NCI-H524 (cell line): ENCODE measurements around the gene IPPK.
"Not testable (repeated sequence)": the region's sequence is repeated elsewhere in the genome, so short reads cannot be mapped to it uniquely, and the experiment has no call there.

ENCODE experiments used
- DNase-seq, 2 experiments: peaks; one replicate each; lab custom pipeline; 2025; lab: John Stamatoyannopoulos, UW

The IPPK gene

GRCh38 chr9:92595930-92596329 is 74.0 kb downstream of the IPPK start:
- DNase-seq, result no peak

- not testable (repeated sequence) for DNase-seq
Observed at GRCh38 chr9:92595075-92595474, 74.9 kb downstream of the IPPK start.

GRCh38 chr9:92592946-92593861 is 76.7 kb downstream of the IPPK start:
- DNase-seq, result no peak

- DNase-seq, result no peak
Observed at GRCh38 chr9:92592537-92592936, 77.4 kb downstream of the IPPK start.

GRCh38 chr9:92590377-92590776 is 79.6 kb downstream of the IPPK start:
- no peak for DNase-seq

- DNase-seq, result no peak
Observed at GRCh38 chr9:92589923-92590322, 80.0 kb downstream of the IPPK start.

GRCh38 chr9:92576175-92576574 is 93.8 kb downstream of the IPPK start:
- no peak for DNase-seq

GRCh38 chr9:92573612-92574011 is 96.3 kb downstream of the IPPK start:
- not testable (repeated sequence) for DNase-seq

GRCh38 chr9:92571871-92572270 is 98.1 kb downstream of the IPPK start:
- not testable (repeated sequence) for DNase-seq

GRCh38 chr9:92564982-92565381 is 104.9 kb downstream of the IPPK start:
- DNase-seq, result no peak

- no peak for DNase-seq
Observed at GRCh38 chr9:92564504-92564903, 105.4 kb downstream of the IPPK start.
